IMR-90 (cell line): Measurements from ENCODE around the gene CGRRF1. TPM values are rescaled to one million over a fixed set of nuclear protein-coding genes. Genes with fewer than 3 reads are reported as not detected.

Source experiments
- ATAC-seq: fragments of 200-7000 bp; cut with Tn5 transposase; 2 replicates; pipeline ENCODE4 v1.9.1; 2020; ENCODE audit warnings: low read depth, mild to moderate bottlenecking, moderate library complexity
- BruUV-seq: library from RNA; stranded (reverse); fragments of 400-500 nt; replicated peaks from 2 replicates; lab custom pipeline; 2021; lab: Mats Ljungman, UMichigan
- CTCF ChIA-PET: fragments of 300-600 bp; formaldehyde crosslinking; extraction: SDS; loops from one replicate; lab custom pipeline; 2021; ENCODE audit warnings: antibody characterized with exemption; lab: Yijun Ruan, JAX
- POLR2A ChIA-PET: fragments of 300-600 bp; sonication (Branson Sonifier 250); formaldehyde crosslinking; loops from one replicate; lab custom pipeline; 2022; ENCODE audit warnings: antibody characterized with exemption; ENCODE audit not compliant: unreplicated experiment; lab: Charles Lee
- DNase-seq: peaks from one replicate; pipeline ENCODE4 v3.0.0; 2013
- H2AFZ ChIP-seq: replicated peaks from 2 replicates; pipeline ENCODE3; 2013; ENCODE audit warnings: low read length, mild to moderate bottlenecking; ENCODE audit not compliant: poor library complexity
- H2AK5ac ChIP-seq: 2 replicates; pipeline ENCODE4 v1.6.1; 2013; ENCODE audit warnings: low read depth, low read length, inconsistent platforms
- H2AK9ac ChIP-seq: replicated peaks from 2 replicates; pipeline ENCODE3; 2013; ENCODE audit warnings: mild to moderate bottlenecking, low read depth, low read length, moderate library complexity; ENCODE audit not compliant: poor library complexity
- H2BK120ac ChIP-seq: 2 replicates; pipeline ENCODE4 v1.6.1; 2013; ENCODE audit warnings: low read depth, low read length, inconsistent platforms
- H2BK15ac ChIP-seq: 3 replicates; pipeline ENCODE4 v1.6.1; 2013; ENCODE audit warnings: low read depth, low read length, inconsistent platforms
- H2BK20ac ChIP-seq: 2 replicates; pipeline ENCODE4 v1.6.1; 2013; ENCODE audit warnings: low read depth, mild to moderate bottlenecking, inconsistent platforms, low read length, moderate library complexity
- H2BK5ac ChIP-seq: 2 replicates; pipeline ENCODE4 v1.6.1; 2013; ENCODE audit warnings: mild to moderate bottlenecking, low read depth, low read length, inconsistent platforms; ENCODE audit not compliant: poor library complexity, severe bottlenecking
- H3K14ac ChIP-seq: replicated peaks from 2 replicates; pipeline ENCODE4 v1.6.1; 2013; ENCODE audit warnings: low read depth, low read length, inconsistent platforms
- H3K18ac ChIP-seq: 2 replicates; pipeline ENCODE4 v1.6.1; 2013; ENCODE audit warnings: low read depth, low read length, control low read depth
- H3K23ac ChIP-seq: 2 replicates; pipeline ENCODE4 v1.6.1; 2013; ENCODE audit warnings: low read depth, low read length, inconsistent platforms
- H3K27ac ChIP-seq: 2 replicates; pipeline ENCODE4 v1.5.1; 2013; ENCODE audit warnings: mild to moderate bottlenecking, control low read depth, low read length; ENCODE audit not compliant: insufficient read depth
- H3K27me3 ChIP-seq: 2 replicates; pipeline ENCODE4 v1.6.1; 2013; ENCODE audit warnings: low read length; ENCODE audit not compliant: control insufficient read depth, insufficient read depth
- H3K36me3 ChIP-seq: 2 replicates; pipeline ENCODE4 v1.6.1; 2013; ENCODE audit warnings: low read length, mixed read lengths; ENCODE audit not compliant: control insufficient read depth, insufficient read depth
- H3K4ac ChIP-seq: 2 replicates; pipeline ENCODE4 v1.6.1; 2013; ENCODE audit warnings: low read depth, low read length, inconsistent platforms
- H3K4me1 ChIP-seq: 2 replicates; pipeline ENCODE4 v1.6.1; 2013; ENCODE audit warnings: low read length, mixed read lengths; ENCODE audit not compliant: control insufficient read depth, insufficient read depth
- H3K4me2 ChIP-seq: 2 replicates; pipeline ENCODE4 v1.6.1; 2013; ENCODE audit warnings: low read depth, mild to moderate bottlenecking, control low read depth, low read length, moderate library complexity
- H3K4me3 ChIP-seq: 2 replicates; pipeline ENCODE4 v1.5.1; 2013; ENCODE audit warnings: low read depth, mild to moderate bottlenecking, control low read depth, low read length, moderate library complexity; ENCODE audit not compliant: insufficient read depth
- H3K56ac ChIP-seq: 2 replicates; pipeline ENCODE4 v1.6.1; 2013; ENCODE audit warnings: low read length, inconsistent platforms; ENCODE audit not compliant: insufficient read depth; ENCODE audit errors: extremely low read depth
- H3K79me1 ChIP-seq, 2 experiments: 2 replicates each; pipeline ENCODE4 v1.6.1; 2013; ENCODE audit warnings: low read length in 2 of 2, inconsistent platforms in 1 of 2, low read depth in 1 of 2
- H3K9ac ChIP-seq: 2 replicates; pipeline ENCODE4 v1.6.1; 2013; ENCODE audit warnings: low read depth, low read length, control low read depth
- H3K9me1 ChIP-seq: 2 replicates; pipeline ENCODE4 v1.6.1; 2013; ENCODE audit warnings: low read length, inconsistent platforms; ENCODE audit not compliant: insufficient read depth
- H3K9me3 ChIP-seq: 2 replicates; pipeline ENCODE4 v1.6.1; 2013; ENCODE audit warnings: low read length; ENCODE audit not compliant: control insufficient read depth, insufficient read depth
- H4K20me1 ChIP-seq: 2 replicates; pipeline ENCODE4 v1.6.1; 2013; ENCODE audit warnings: low read length, inconsistent platforms; ENCODE audit not compliant: insufficient read depth
- H4K5ac ChIP-seq: 2 replicates; pipeline ENCODE4 v1.6.1; 2013; ENCODE audit warnings: mild to moderate bottlenecking, low read depth, low read length, control low read depth
- H4K8ac ChIP-seq, 2 experiments: 2 replicates each; pipeline ENCODE4 v1.6.1; 2013; ENCODE audit warnings: low read depth in 2 of 2, low read length in 2 of 2, control low read depth in 1 of 2, inconsistent platforms in 1 of 2
- H4K91ac ChIP-seq: 2 replicates; pipeline ENCODE4 v1.6.1; 2013; ENCODE audit warnings: low read depth, low read length, inconsistent platforms; ENCODE audit not compliant: insufficient read depth
- BHLHE40 ChIP-seq: fragments of 150-350 bp; IDR thresholded peaks from 2 replicates; pipeline ENCODE4 v1.6.1; 2016; ENCODE audit warnings: mild to moderate bottlenecking, low read depth, low read length
- CEBPB ChIP-seq: IDR thresholded peaks from 2 replicates; pipeline ENCODE4 v1.6.1; 2012; ENCODE audit warnings: low read depth, low read length, improper control_type of control experiment
- CHD1 ChIP-seq: IDR thresholded peaks from 2 replicates; pipeline ENCODE4 v1.6.1; 2012; ENCODE audit warnings: low read depth, low read length, improper control_type of control experiment
- CTCF ChIP-seq: conservative IDR thresholded peaks from 2 replicates; pipeline ENCODE4 v1.5.1; 2012; ENCODE audit warnings: mild to moderate bottlenecking, low read depth, low read length, improper control_type of control experiment
- FOS ChIP-seq: fragments of 150-350 bp; IDR thresholded peaks from 2 replicates; pipeline ENCODE4 v1.6.1; 2016; ENCODE audit warnings: low read depth, low read length
- MAFK ChIP-seq: IDR thresholded peaks from 2 replicates; pipeline ENCODE4 v1.6.1; 2012; ENCODE audit warnings: low read depth, low read length, improper control_type of control experiment
- MAZ ChIP-seq: IDR thresholded peaks from 2 replicates; pipeline ENCODE4 v1.6.1; 2012; ENCODE audit warnings: low read depth, mild to moderate bottlenecking, low read length, improper control_type of control experiment, moderate library complexity, borderline replicate concordance
- MXI1 ChIP-seq: IDR thresholded peaks from 2 replicates; pipeline ENCODE4 v1.6.1; 2012; ENCODE audit warnings: low read depth, mild to moderate bottlenecking, low read length, moderate library complexity, borderline replicate concordance
- NFE2L2 ChIP-seq: fragments of 150-350 bp; IDR thresholded peaks from 2 replicates; pipeline ENCODE4 v1.6.1; 2016; ENCODE audit warnings: low read depth, mild to moderate bottlenecking, low read length
- POLR2A ChIP-seq: IDR thresholded peaks from 2 replicates; pipeline ENCODE4 v1.6.1; 2012; ENCODE audit warnings: mild to moderate bottlenecking, low read depth, low read length
- RAD21 ChIP-seq: IDR thresholded peaks from 2 replicates; pipeline ENCODE4 v1.6.1; 2012; ENCODE audit warnings: low read length, improper control_type of control experiment
- RCOR1 ChIP-seq: IDR thresholded peaks from 2 replicates; pipeline ENCODE4 v1.6.1; 2012; ENCODE audit warnings: mild to moderate bottlenecking, low read length, improper control_type of control experiment; ENCODE audit not compliant: insufficient replicate concordance
- RFX5 ChIP-seq: IDR thresholded peaks from 2 replicates; pipeline ENCODE4 v1.8.0; 2012; ENCODE audit warnings: low read depth, mild to moderate bottlenecking, low read length, moderate library complexity
- SMC3 ChIP-seq: fragments of 150-350 bp; IDR thresholded peaks from 2 replicates; pipeline ENCODE4 v1.6.1; 2016; ENCODE audit warnings: low read depth, mild to moderate bottlenecking, antibody characterized with exemption, low read length, moderate library complexity
- USF2 ChIP-seq: fragments of 150-350 bp; IDR thresholded peaks from 2 replicates; pipeline ENCODE4 v1.6.1; 2017; ENCODE audit warnings: mild to moderate bottlenecking, antibody characterized with exemption, low read length, low read depth
- WGBS, 2 experiments: methylation state at CpG; one replicate each; pipeline versions ENCODE4 v1.1.5 to v1.1.7; 2013; ENCODE audit warnings: missing lambda C conversion rate in 2 of 2; ENCODE audit not compliant: insufficient read length in 1 of 2; ENCODE audit errors: extremely low coverage in 2 of 2; 5-methylcytosine and 5-hydroxymethylcytosine counted together
- dilution Hi-C: fragments of 300-500 bp; cut with HindIII; formaldehyde crosslinking; loops from one replicate; pipeline ENCODE4 v1.14.3; 2018; ENCODE audit warnings: low sequenced_read_pairs; ENCODE audit not compliant: unreplicated experiment
- in situ Hi-C: fragments of 300-500 bp; cut with MboI; formaldehyde crosslinking; loops from 3 replicates; pipeline ENCODE4 v1.14.3; 2019; ENCODE audit warnings: low sequenced_read_pairs, inconsistent platforms, mixed read lengths
- intact Hi-C: fragments of 100-400 bp; cut with micrococcal nuclease; formaldehyde crosslinking; loops from 2 replicates; pipeline ENCODE4 v1.10.0; 2022
- polyA plus RNA-seq, 3 experiments: library from polyadenylated mRNA; depleted of rRNA; stranded (reverse); fragments of >200 nt; gene quantifications; 2 replicates each; pipeline ENCODE4 v1.2.3, GENCODE V29; 2012; ENCODE audit warnings: low replicate concordance in 1 of 3
- total RNA-seq: library from RNA; depleted of rRNA; stranded (reverse); fragments of >200 nt; gene quantifications from 2 replicates; pipeline ENCODE4 v1.2.3, GENCODE V29; 2012
- TF ChIP-seq, protein P1 (sequence below): fragments of 150-350 bp; IDR thresholded peaks from 2 replicates; pipeline ENCODE4 v1.6.1; 2016; ENCODE audit warnings: low read depth, mild to moderate bottlenecking, low read length, moderate library complexity, borderline replicate concordance

CGRRF1 gene
- total and polyA plus RNA-seq, 2 of the 4 experiments (the other 2 are of a cell fraction): 6.0 to 13.8 TPM

DNA sequence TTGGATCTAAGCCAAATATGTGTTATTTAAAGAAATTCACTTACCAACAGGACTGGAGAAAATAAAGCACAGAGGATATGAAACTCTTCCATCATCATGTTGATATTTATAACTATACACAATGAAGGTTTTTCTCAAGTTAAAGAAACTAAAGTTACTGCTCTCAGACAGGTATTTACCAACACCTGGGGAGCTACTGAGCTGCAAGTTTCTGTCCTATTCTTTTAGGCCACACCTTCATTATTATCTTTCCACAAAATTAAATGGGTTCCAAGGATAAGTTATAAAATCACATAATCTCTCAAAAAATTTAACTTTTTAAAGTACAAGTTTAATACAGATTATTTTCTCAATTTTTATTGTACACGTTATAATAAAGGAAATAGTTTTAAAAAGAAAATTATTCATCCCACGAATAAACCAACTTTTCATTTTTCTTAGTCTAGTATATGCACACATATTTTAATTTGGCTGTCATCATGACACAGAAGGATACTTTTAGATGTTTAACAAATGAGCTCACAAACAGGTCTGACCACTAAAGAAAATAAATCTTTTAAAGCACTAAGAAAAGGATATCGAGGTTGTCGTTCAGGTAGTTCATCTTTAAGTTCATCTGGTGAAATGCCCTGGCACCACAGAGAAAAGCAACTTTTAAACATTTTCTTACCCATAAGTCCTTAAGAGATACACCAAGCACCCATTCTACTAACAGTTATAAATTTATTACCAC lies 28.7 kb upstream of the CGRRF1 start:
- Histone ChIP-seq H3K18ac (no peak overlapping the region), H2BK5ac (no peak overlapping the region), H3K79me1 (peaks cover 20 to 40% of the 10 kb centered on the region in 2 experiments), H3K4me1 (peaks cover 2% of the 10 kb centered on the region; the same call in 1 of the 2 replicates), H3K14ac (no peak overlapping the region), H3K4me3 (no peak overlapping the region), H3K27me3 (no peaks in the 10 kb centered on the region), H3K4ac (no peak overlapping the region), H2AK9ac (no peak overlapping the region), H3K4me2 (no peak overlapping the region), H2BK15ac (no peak overlapping the region), H3K36me3 (peaks cover 12% of the 10 kb centered on the region), H3K9ac (no peak overlapping the region), H3K9me1 (0 out of 2 replicates have a peak, but pooled peaks cover 4% of the 10 kb centered on the region), H2AK5ac (no peak overlapping the region), H4K5ac (no peak overlapping the region), H4K8ac (no peak overlapping the region), H3K9me3 (no peaks in the 10 kb centered on the region), H2BK120ac (no peak overlapping the region), H3K23ac (no peak overlapping the region), H2BK20ac (no peak overlapping the region), H4K20me1 (peaks cover 28% of the 10 kb centered on the region; the same call in 1 of the 2 replicates), H3K56ac (no peak overlapping the region), H2AFZ (no peak overlapping the region), H4K91ac (no peak overlapping the region), H3K27ac (no peak overlapping the region)
- no peak for TF ChIP-seq MXI1
- no peak for TF ChIP-seq CEBPB
- TF ChIP-seq BHLHE40: no peak
- TF ChIP-seq FOS: no peak
- no peak for TF ChIP-seq SMC3
- TF ChIP-seq RFX5: no peak
- TF ChIP-seq, protein P1, sequence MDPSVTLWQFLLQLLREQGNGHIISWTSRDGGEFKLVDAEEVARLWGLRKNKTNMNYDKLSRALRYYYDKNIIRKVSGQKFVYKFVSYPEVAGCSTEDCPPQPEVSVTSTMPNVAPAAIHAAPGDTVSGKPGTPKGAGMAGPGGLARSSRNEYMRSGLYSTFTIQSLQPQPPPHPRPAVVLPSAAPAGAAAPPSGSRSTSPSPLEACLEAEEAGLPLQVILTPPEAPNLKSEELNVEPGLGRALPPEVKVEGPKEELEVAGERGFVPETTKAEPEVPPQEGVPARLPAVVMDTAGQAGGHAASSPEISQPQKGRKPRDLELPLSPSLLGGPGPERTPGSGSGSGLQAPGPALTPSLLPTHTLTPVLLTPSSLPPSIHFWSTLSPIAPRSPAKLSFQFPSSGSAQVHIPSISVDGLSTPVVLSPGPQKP: no peak
- no peak for TF ChIP-seq POLR2A
- TF ChIP-seq MAZ: no peak
- no peak for TF ChIP-seq MAFK
- TF ChIP-seq CTCF: no peak
- no peak for TF ChIP-seq RCOR1
- TF ChIP-seq NFE2L2: no peak
- TF ChIP-seq USF2: no peak
- TF ChIP-seq RAD21: no peak
- no peak for TF ChIP-seq CHD1
- ChIA-PET POLR2A (no interaction called here), CTCF (no interaction called here)
- WGBS, 2 experiments: no CpG with 5 or more reads among the region's 4 CpGs
- no peak for ATAC-seq
- BruUV-seq: no TSS peak
- DNase-seq: no peak
- intact Hi-C loops: no loop called here
- dilution Hi-C loops: no loop called here
- in situ Hi-C loops: no loop called here
